NCI-H345 (cell line): ENCODE data around the gene SLC29A4.
"Not testable (repeated sequence)": the region's sequence is repeated elsewhere in the genome, so short reads cannot be mapped to it uniquely, and the experiment has no call there.

Experiments used
- DNase-seq: peaks from one replicate; lab custom pipeline; 2025; lab: John Stamatoyannopoulos, UW

Gene SLC29A4

GRCh38 chr7:5282543-5283316 lies at the start of gene SLC29A4:
SLC29A4 (plus strand) TSS chr7:5282943; CDS start chr7:5287817, 4,874 bp downstream.
- DNase-seq, result peak; percentile 37

DNA sequence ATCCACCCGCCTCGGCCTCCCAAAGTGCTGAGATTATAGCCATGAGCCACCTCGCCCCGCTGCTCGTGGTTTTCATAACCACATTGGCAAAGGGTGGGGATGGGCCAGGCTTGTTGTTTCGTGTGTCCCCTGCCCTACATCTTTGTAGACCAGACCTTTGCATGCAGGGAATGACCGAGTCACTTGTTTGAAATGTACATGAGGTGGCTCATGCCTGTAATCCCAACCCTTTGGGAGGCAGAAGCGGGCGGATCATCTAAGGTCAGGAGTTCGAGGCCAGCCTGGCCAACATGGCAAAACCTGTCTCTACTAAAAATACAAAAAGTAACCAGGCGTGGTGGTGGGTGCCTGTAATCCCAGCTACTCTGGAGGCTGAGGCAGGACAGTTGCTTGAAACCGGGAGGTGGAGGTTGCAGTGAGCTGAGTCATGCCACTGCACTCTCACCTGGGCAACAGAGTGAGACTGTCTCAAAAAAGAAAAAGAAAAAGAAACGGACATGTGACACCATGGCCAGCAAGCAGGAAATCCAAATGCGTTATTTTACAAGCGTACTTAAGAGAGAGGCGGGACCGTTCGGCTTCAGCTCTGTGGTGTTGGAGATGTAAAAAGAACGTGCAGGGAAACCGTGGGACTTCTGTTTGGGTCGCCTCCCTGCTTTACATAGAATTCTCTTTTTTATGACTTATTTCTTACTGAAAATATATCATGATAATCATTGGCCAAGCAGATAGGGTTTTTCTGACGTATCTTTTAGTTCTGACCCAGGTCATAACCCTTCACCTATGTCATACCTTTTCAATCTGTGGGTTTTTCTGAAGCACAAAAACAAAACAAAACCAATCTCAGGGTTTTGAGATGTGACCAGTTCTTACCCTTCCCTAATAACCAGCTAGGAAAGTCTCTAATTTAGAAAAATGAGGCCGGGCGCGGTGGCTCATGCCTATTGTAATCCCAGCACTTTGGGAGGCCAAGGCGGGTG lies 47.6 kb upstream of the SLC29A4 start:
- no peak for DNase-seq

GRCh38 chr7:5237286-5237685 lies 45.5 kb upstream of the SLC29A4 start:
- no peak for DNase-seq

GRCh38 chr7:5238500-5238899 lies 44.2 kb upstream of the SLC29A4 start:
- no peak for DNase-seq

GRCh38 chr7:5243261-5243660 lies 39.5 kb upstream of the SLC29A4 start:
- no peak for DNase-seq

DNA sequence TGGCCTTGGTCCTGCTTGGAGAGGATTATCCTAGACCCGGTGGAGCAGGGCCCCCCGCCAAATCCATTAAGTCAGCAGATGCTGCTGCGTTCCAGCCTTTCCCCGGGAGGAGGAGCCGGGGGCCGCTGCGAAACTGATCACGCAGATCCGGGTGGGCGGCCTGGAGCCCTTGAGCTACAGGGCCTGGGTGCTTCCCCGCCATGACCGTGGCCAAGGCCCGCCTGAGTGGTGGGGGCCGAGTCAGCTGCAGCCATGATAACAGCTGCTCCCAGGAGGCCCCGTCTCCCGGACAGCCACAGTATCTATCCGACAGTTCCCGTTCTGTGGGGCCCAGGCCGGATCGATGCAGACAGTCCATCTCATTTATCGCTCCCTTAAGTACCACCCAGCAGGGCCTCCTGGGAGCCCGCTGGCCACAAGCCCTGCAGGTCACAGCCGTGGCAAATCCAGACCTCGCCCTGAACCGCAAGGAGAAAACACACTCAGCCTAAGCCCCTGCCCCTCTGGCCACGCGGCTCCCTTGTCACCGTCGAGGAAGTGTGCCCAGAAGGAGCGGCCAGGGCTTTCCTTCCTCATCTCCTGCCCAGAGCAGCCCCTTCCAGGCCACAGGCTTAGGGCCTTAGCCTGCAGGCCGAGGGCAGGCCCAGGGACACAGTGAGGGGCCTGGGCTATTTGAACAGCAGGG lies 34.4 kb upstream of the SLC29A4 start:
- DNase-seq, result no peak

DNA sequence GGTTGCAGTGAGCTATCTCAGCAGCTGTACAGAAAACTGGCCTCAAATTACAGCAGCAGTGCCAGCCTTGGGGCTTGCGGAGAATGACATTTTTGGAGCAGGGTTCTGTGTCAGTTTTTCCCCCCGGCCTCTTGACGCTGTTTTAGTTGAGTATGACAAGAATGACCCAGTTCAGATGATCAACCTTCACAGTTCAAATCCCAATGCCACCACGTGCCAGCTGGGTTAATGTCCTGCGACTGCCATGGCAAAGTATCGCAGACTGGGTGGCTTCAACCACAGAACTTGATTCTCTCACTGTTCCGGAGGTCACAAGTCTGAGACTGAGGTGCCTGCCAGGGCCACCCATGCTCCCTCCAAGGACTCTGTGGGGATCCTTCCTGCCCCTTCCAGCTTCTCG lies 32.0 kb upstream of the SLC29A4 start:
- DNase-seq, result not testable (repeated sequence)

DNA sequence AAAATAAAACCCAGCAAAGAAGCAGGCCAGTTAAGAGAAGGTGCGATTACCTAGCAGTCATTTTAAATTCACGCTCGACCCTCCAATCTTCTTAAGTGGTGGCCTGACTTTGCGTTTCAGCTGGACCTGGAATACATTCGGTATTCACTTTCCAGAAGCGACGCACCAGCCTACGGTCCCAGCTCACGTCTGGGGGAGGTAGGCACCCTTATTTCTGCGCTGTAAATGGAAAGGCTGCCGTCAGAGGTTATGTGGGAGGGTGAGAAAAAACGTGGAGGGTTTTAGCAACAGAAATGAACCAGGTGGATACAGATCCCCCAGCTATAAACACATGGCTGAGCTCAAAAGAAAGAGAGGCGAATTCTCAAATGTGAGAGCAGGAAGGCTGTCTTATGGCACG lies 29.2 kb upstream of the SLC29A4 start:
- not testable (repeated sequence) for DNase-seq

DNA sequence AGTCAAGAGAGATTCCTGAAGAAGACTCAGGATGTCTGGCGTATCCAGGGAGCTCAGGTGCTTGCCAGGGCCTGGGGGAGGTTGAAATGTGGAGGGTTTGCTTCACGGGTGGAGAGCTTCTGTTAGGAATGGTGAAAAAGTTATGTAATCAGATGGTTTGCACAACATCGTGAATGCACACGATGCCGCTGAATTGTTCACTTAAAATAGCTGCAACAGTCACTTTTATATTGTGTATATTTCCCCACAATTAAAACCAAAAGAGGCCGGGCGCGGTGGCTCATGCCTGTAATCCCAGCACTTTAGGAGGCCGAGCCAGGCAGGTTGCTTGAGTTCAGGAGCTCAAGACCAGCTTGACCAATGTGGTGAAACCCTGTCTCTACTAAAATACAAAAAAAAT lies 28.4 kb upstream of the SLC29A4 start:
- not testable (repeated sequence) for DNase-seq

DNA sequence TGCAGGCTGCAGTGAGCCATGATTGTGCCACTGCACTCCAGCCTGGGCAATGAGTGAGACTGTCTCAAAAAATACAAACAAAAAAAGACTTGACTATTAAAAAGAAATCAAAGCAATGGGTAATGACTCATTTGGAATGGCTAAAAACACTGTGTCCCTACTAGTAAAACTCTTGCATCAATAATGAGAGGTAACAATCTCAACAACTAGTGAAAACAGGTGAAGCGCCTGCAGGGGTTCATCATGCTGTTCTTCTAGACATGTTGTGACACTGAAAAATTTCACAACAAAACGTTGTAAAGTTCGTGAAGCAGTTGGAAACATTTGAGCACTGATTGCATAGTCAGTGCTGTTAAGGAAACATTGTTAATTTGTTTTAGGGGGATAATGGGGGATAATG lies 26.9 kb upstream of the SLC29A4 start:
- DNase-seq, result no peak

DNA sequence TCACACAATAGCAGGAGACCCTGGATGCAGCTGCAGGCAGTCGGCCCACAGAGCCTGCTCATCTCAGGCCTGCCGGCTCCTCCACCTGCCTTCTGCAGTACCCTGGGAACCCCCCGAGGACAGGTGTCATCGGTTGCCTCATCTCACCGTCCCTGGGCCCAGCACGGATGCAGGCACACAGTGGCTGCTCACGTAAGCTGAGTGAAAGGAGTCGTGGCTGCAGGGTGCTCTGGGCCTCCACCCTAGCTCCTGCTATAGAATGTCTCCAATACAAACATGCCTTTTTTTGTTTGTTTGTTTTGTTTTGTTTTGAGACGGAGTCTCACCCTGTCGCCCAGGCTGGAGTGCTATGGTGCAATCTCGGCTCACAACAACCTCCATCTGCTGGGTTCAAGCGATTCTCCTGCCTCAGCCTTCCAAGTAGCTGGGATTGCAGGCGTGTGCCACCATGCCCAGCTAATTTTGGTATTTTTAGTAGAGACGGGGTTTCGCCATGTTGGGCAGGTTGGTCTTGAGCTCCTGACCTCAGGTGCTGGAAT lies 22.1 kb upstream of the SLC29A4 start:
- peak; percentile 84 for DNase-seq

DNA sequence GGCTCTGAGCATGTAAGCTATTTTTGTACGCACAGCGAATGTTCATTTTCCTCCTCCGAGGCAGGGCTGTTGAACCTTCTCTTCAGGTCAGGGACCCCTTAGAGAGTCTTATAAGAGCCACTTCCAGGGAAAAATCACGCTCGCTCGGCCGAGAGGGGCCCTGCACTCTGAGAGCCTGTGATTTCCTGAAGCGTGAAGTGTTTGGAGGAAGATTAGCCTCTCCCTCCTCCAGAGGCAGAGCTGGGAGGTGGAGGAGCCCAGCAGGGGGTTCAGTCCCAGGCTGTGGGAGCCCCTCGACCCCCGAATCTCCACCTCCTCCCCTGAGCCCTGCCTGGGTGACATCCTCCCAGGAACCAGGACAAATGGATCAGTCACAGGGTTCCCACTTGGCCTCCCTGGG lies 19.7 kb upstream of the SLC29A4 start:
- not testable (repeated sequence) for DNase-seq

DNA sequence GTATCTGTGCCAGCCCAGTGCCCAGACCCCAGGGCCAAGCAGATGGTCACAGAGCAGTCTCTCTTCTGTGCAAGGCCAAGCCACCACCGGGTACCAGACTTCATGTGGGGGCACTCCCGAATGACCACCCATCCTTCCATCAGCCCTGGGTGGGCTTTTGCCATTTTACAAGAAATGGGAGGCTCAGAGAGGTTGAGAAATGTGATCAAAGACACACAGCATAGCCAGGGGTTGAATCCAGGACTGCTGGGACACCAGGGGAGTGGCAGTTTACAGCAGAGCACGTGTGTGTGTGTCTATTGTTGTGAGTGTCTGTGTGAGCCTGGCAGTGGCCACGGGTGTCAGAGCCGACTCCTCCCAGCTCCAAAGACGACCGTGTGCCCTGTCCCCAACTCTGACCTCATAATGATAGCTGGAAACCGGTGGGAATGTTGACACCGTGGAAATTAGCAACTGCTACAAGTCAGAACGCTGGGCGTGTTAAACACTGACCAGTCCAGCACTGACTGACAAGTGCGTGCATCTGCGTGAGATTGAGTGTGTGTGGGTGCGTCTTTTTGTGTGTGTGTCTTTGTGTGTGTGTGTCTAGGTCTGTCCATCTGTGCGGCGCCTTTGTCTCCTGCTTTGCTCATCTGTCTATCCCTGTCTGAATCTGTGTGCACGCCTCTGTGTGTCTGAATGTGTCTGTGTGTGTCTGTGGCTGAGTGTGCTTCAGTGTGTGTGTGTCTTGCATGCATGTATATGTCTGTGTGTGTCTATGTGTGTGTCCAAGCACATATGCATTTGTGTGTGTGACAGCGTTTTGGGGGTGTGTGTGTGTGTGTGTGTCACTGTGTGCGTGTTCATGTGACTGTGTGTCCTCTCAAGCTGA lies 17.2 kb upstream of the SLC29A4 start:
- DNase-seq, result no peak

GRCh38 chr7:5266191-5267028 lies 16.3 kb upstream of the SLC29A4 start:
- no peak for DNase-seq

DNA sequence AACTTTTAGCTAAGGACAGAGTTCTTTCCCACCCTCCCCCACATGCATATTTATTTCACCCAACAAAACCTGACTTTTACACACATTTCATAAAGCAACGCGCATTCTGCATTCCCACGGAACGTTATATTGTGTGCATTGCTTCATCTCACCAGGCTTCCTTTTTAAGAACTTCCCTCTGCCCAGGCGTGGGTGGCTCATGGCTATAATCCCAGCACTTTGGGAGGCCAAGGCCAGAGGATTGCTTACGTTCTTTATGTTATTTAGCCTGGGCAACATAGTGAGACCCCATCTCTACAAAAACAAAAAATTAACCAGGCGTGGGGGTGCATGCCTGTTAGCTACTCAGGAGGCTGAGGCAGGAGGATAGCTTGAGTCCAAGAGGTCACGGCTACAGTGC lies 14.9 kb upstream of the SLC29A4 start:
- DNase-seq, result not testable (repeated sequence)

GRCh38 chr7:5269992-5270657 lies 12.6 kb upstream of the SLC29A4 start:
- not testable (repeated sequence) for DNase-seq

DNA sequence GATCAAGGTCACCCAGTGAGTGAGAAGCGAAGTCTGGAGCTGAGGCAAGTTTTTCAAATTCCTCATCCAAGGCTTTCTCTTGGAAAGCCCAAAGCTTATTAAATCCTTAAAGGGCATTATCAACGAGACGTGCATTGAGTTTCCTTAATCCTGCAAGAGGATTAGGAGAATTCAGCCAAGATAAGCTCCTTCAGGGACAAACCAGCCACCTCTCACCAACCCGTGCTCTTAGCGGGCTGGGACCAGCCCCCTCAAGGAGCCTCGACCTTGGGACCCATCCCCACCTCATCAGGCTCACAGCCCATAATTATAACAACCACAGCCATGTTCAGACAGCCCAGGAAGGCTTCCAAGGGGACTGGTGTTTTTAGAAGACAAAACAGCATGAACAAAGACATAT lies 12.0 kb upstream of the SLC29A4 start:
- DNase-seq, result no peak

GRCh38 chr7:5273831-5274405 lies 8.8 kb upstream of the SLC29A4 start:
- peak; percentile 49 for DNase-seq

GRCh38 chr7:5274441-5274840 lies 8.3 kb upstream of the SLC29A4 start:
- DNase-seq, result no peak
